Activated CD8-positive, alpha-beta memory T cell treated with anti-CD3 and anti-CD28 coated beads for 48 hours (primary cell): ENCODE data around the gene BLOC1S3.

Experiments used
- DNase-seq, 3 experiments: peaks; one replicate each; pipeline ENCODE4 v3.0.0-alpha.2; 2020; ENCODE audit warnings: low read depth in 2 of 3, low spot score in 2 of 3

Gene BLOC1S3

DNA sequence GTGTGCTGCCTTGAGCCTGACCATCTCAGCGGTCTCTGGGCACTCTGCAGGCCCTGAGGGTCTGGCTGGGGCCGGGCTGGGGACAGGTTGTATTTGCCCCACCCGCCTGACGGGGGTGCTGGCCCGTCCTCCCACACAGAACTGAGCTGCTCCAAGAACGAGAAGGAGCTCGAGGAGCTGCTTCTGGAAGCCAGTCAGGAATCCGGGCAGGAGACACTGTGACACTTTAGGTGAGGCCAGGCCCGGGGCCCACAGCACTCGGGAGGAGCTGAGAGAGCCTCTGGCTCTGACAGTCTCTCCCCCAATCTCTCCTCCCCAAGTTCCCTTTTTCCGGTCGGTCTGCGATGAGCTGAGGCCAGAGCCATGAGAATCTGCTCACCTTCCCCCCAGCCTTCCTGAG is 32.3 kb upstream of the BLOC1S3 start:
- no peak for DNase-seq

DNA sequence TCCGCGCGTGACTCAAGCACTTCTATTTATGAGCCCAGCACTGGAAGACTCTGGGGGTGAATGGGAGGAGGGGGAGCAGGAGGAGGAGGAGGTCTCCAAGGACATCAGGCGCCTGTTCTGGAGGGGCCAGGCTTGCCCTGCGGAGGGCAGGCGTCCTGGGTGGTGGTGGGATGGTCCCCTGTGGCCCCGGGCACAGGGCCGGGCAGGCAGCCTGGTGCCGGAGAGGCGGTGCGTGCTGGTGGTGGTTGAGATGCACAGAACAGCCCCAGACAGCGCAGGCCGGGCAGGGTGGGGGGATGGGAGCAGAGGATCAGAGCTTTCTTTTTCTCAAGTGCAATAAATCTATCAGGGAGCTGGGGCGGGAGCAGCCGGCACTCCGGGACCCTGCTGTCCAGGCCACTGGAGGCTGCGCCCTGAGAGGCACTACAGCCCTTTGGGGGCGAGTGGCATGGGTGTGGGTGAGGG is 31.8 kb upstream of the BLOC1S3 start:
- DNase-seq = no peak

DNA sequence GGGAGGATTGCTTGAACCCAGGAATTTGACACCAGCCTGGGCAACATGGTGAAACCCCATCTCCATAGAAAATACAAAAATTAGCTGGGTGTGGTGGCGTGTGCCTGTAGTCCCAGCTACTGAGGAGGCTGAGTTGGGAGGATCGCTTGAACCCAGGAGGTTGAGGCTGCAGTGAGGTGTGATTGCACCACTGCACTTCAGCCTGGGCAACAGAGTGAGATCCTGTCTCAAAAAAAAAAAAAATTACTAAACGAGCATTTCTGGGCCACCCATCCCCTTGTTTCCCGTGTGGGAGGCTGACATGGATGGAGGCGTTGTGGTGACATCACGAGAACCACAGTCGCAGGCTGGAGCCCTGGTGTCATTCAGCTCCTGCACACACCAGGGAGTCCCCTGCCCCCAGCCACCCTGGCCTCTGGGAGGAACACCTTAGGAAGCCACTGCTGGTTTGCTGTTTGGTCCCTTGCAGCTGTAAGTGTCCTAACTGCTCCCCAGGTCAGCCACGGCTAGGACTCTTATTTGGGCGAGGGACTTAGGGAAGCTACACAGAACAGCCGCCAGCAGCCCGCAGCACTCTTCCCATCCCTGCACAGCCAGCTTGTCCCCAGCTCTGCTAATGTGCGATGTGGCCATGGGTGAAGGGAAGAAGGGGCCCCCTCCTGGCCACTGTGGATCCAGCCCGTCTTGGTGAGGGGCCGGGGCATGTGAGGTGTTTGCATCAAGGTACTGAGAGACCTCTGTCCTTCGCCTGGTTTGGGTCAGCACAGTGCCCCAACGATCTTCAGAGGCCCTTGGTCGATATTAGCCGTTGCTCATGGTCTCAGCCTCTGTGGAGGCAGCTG is 30.5 kb upstream of the BLOC1S3 start:
- DNase-seq = no peak

DNA sequence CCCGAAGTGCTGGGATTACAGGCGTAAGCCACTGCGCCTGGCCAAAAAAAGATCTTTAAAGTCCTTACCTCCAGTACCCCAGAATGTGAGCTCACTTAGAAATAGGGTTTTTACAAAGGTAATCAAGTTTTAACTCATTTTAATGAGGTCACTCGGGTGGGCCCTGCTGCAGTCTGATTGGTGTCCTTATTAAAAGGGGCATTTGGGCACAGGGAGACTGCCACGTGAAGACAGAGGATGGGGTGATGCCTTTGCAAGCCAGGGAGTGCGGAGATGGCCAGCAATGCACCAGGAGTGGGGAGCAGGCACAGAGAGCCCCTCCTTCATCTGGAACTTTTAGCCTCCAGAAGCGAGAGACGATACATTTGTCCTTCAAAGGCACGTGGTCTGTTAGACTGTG is 29.5 kb upstream of the BLOC1S3 start:
- DNase-seq = no peak

DNA sequence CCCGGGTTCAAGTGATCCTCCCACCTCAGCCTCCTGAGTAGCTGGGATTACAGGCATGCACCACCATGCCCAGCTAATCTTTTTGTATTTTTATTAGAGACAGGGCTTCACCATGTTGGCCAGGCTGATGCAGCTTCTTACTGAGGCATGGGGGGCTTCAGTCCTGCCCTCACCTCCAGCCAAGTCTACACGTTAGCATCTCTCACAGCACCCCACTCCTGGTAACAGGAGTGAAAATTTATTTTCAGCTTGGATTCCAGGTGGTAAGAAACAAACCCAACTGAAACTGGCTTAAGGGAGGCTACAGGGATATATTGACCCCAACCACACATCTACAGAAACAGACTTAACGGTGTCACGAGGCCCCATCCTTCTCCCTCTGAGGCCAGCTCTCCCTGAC is 28.4 kb upstream of the BLOC1S3 start:
- no peak for DNase-seq

DNA sequence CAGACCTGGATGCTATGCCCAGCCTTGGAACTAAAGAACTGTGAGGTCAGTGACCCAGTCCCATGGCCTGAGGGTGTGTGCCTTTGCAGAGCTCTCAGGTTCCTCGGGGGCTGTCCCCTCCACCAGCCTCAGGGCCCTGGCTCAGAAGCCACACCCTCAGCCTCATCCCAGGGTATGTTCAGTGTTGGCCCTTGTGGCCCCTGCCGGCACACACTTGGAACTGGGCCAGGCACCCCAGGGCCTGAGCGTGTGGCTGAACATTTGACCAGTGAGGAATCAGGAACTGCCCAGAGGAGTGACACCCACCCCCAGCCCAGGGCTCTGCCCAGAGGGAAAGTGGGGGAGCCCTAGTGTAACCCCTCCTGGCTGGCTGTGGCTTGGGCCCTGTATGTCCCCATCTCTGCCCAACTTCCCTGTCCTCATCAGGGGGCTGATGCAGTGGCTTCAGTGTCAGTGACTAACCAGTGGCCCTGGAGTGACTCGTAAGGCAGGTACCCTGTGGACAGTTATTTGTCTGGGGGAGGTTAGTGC is 27.8 kb upstream of the BLOC1S3 start:
- DNase-seq = no peak

DNA sequence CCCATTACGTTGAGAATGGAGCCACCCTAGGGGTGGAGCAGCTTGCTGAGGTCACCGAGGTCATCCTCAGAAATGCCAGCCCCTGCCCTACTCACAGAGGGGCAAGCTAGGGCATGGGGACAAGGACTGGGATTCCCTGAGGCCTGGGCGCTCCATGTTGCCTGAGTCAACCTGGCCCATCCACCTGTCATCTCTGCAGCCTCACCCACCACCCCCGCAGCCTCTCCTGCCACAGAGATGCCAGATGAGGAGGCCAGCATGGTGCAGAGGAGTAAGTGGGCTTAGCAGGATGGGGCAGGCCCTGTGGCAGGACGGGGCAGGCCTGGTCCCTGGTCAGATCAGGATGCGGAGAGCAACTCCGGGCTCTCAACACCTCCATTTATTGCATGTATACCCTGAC is 27.3 kb upstream of the BLOC1S3 start:
- no peak for DNase-seq

DNA sequence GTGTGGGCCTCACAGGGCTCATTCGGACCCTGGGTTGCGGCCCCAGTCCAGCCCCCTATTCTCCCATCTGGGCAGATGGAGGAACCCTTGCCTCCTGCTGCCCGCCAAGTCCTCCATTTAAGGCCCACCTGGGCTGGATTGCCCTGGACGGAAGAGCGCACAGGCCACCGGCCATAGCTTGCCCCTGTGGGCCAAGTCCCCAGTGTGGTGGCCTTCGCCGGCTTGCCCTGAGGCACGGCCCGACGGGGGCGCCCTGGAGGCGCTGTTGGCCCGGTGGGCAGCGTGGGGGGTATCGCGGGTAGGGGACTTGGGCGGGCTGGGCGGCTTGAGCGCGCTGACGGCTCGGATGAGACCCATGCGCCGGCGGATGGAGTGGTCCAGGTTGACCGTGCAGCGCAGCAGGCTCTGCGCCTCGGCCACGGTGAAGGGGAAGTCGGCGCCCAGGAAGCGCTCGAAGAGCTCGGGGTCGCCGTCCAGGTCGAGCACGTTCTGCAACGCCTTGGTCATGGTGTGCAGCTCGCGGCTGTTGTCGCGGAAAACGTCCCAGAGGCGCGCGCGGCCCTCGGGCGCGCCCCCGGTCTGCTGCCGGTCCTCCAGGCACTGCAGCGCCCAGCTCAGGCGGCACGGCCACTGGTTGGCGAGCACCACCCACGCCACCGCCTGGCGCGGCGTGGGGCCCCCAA is 26.6 kb upstream of the BLOC1S3 start:
- no peak for DNase-seq

DNA sequence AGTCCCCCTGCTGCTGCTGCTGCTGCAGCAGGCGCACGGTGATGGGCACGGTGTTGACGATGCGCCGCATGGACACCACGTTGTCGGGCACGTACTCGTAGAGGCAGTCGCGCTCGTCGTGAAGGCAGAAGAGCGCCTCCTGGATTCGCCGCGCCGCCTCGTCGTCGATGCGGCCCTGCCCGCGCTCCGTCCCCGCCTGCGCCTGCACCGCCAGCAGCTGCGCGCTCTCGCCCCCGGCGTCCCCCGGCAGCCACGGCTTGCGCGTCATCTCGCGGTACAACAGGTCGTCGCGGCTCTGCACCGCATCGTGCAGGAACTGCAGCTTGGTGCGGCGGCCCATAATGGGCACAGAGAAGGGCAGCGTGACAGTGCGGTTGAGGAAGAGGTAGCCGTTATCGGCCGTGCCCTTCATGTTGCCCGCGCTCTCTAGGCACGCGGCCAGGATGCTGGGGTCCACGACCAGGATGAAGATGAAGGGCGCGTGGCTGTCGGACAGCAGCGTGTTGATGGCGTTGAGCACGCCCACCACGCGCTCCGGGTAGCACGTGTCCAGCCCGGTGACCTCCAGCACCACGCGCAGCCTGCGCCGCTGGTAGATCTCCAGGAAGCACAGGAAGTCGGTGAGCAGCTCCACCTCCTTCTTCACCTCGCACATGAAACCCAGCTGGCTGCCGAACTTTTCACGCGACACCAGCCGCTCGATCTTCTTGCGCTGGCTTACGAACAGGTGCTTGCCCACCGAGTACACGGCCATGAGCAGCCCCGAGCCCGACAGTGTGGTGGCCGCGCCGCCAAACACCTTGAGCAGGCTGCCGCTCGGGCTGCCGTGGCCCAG is 25.9 kb upstream of the BLOC1S3 start:
- no peak for DNase-seq

DNA sequence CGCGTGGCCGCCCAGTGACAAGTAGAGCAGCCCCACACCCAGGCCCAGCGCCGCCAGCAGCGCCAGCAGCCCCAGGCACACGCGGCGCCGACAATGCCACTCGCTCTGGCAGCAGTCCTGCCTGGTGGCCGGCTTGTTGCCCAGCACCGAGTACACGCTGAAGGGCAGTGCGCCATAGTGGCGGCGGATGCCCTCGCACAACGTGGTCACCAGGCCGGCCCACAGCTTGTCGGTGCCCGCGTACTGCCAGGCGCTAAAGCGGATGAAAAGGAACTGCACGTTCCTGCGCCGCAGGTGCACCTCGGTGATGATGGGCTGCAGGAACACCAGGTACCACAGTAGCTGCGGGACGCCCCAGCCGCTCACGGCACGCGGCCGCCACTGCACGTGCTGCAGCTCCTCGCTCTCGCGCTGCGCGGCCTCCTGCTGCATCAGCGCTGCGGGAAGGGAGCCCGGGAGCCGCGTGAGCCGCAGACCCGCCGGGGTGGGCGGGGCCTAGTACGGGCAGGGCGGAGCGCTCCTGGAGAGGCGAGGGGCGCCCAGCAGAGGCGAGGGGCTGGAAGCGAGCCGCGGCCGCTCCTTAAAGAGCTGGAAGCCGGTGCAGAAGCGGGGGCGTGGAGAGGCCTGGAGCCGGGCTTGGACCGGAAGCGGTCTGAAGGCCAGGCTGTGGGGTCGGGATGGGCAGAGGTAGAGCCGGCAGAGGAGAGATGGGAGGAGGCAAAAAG is 25.1 kb upstream of the BLOC1S3 start:
- no peak for DNase-seq

DNA sequence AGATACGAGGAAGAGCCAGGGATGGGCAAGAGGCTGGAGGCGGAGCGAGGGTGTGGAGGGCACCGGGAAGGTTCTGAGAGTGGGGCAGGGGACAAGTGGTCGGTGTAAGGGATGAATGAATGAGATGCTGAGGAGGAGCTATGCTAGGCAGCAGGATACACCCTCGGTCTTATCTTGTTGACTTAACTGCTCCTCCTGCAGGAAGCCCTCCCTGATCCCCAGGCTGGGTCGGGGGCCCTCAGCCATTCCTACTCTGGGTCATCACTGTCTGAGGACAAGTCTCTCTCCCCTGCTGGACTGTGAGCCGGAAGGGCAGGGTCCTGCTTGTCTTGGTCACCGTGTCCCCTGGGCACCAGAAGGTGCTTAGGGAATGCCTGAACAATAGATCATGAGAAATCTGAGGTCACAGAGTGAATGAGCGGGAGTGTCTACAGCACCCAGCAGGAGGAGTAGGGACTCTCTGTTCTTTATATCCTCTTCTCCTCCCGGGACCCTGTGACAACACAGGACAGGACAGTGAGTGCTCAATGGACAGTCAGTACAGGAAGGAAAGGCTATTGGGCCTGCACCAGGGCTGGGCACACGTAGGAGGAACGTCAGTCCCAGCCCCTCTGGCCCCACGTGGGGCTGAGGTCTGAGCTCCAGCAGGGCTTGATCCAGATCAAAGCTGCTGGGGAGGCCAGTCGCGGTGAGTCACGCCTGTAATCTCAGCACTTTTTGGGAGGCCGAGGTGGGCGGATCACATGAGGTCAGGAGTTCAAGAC is 24.3 kb upstream of the BLOC1S3 start:
- no peak for DNase-seq

DNA sequence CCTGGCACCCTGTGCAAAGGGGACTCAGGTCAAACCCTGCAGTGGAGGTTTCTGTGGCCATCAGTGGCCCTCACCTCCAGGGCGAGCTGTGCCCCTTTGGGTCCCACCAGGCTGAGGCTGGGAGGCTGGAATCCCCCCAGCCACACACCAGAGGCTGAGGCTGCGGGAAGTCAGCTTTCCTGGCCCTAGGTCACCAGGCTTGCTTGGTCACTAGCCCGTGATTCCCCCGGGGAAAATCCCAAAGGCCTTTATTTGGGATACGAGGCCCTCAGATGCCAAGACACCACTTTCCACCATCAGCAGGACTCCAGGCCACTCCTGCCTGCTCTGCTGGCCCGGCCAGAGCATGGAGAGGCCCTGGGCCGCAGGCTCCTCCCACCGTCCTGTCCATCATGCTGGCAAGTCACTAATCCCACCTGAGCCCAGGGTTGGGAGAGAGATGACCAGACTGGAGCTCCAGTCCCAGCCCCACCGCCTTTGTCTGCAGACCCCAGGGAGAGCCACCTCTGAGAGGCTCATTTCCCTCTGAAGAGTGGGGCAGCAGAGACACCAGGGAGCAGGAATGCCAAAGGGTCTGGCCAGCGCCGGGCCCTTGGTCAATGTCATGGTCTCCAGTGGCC is 22.5 kb upstream of the BLOC1S3 start:
- DNase-seq = no peak

DNA sequence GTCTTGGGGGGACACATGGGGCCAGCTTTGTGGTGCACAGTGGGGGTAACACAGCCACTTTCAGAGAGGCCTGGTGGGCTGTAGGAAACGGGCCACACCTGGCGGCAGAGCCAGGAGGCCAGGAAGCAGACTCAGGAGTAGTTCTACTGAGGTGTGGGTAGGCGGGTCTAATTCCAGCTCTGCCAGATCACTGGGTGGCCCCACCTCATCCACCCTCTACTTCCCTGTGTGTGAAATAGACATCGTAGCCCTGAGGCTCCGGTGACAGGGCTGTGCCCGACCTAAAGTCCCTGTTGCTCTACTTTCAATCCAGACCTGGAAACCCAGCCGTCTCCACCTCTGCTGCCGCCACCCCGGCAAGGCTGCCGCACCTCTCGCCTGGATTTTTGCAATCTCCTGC is 21.8 kb upstream of the BLOC1S3 start:
- DNase-seq = no peak

DNA sequence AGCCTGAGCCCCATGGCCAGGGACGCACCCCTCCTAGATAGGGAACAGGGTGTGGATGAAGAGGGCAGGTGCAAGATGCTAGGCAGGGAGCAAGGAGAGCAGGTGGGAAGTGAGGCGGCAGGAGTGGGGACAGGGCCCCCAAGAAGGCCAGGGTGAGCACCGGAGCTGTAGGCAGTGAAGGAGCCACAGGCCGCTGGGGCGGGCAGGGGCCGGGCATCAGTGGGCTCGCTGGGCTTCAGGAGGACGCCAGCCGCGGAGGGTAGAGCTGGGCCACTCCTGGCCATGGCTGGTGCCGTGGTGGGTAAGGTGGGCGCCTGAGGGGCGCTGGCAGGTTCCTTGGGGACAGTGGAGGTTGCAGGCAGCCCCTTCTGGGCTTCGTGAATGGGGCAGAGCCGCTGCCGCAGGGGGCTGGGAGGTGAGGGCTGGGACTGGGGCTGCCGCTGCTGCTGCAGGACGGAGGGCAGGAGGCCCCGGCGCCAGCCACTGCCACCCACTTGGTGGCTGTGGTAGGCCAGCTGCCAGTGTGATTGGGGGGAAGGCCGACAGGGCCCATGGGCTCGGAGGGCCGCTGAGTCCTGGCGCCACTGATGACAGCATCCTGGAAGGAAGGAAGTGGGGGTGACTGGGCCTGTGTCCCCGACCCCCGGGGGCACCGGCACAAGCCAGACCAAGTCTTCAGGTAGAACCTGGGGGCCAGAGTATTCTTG is 19.9 kb upstream of the BLOC1S3 start:
- DNase-seq = no peak

DNA sequence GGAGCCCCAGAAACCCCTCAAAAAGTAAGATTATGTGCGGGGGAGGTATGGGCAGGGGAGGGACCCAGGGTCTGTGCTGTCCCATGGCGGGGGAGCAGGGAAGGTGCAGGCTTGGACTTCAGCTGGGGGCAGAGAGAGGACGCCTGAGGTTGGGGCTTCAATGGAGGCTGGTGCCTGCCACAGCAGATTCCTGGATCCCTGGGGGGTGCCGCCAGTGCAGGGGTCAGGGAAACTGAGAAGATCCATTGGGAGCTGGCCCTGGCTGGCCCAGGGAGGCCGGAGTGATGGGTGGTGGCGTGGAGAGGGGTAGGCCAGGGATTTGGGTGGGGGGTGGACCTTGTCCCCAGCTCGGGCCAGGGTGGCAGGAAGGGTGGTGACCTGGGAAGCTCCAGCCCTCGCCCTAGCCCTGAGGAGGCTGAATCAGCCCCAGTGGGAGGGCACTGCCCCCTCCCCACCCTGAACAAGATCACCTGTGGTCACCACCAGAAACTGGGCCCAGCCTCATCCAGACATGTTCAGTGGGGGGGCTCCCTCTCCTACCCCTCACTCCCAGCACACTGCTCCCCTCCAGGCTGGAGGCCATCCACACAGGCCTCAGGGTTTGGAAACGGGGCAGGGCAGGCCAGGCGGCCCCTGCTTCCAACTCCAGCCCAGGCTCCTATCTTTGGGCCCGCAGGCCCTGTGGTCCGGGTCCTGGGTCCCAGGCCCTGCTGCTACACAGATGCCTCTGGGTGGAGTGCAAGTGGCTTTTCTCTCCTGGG is 19.2 kb upstream of the BLOC1S3 start:
- no peak for DNase-seq

DNA sequence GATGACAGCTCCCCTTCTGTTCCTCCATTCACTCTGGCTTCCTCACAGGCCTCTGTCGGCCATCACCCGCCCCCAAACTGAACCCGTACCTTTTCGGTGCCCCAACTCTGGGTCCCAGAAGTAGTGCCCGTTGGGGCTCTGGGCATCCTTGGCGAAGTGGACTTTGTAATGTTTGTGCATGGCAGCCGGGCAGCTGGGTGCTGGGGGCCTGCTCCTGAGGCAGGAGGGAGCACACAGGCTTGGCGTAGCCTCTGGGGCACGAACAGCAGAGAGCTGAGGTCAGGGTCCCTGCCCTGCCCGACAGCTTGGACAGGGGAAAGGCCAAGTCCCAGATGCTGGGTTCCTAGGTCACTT is 18.6 kb upstream of the BLOC1S3 start:
- DNase-seq = no peak

DNA sequence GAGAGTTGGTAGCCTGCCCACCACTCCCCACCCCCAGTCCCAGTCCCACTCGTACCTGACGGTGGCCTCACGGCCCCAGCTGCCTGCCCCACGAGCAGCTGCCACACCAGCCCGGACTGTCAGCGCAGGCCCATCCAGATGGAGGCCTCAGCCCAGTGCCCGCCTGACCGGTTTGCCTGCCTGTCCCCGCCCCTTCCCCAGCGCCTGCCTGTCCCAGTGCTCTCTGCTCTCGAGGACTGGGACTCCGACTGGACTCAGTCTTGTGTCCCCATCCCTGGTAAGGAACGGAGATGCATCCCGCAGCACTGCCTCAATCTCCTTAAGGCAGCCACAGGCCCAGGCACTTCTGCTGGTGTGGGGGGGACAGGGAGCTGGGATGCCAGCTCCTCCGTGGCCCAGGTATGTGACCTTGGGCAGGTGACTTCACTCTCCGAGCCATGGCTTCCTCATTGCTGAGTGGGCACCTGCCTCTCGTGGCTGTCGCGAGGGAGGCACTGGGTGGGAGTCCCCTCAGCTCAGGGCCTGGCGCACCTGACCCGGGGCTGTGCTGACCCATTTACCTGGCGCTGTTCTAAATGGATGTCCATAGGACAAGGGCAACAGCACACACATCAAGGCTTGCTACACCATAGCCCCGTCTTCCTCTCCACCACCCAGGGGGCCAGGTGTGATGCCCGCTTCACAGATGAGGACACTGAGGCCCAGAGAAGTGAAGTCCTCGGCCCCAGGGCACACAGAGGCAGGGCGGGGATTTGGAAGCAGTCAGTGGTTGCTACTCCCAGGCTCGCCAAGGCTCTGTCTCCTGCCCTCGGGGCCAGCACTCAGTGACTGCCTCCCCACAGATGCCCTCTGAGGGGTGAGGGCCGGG is 17.5 kb upstream of the BLOC1S3 start, which contains the start of gene NKPD1:
Gene NKPD1, minus strand, starts transcription at position 113 of the 868 bp plus-strand sequence. CDS start 832 bp downstream, outside the sequence.
- no peak for DNase-seq
